Neuronal stem cell (in vitro differentiated cells): ENCODE data around the gene HOXD9.

Source experiments
- DNase-seq: peaks from one replicate; pipeline ENCODE4 v3.0.0-alpha.2; 2013; ENCODE audit warnings: low spot score
- H2AFZ ChIP-seq: one replicate; pipeline ENCODE4 v1.6.1; 2013; ENCODE audit warnings: mild to moderate bottlenecking, low read length, inconsistent platforms
- H2AK5ac ChIP-seq: 2 replicates; pipeline ENCODE4 v1.6.1; 2013; ENCODE audit warnings: low read depth, mild to moderate bottlenecking, inconsistent platforms, low read length, moderate library complexity, mixed read lengths
- H2BK120ac ChIP-seq: 2 replicates; pipeline ENCODE4 v1.6.1; 2013; ENCODE audit warnings: low read depth, mild to moderate bottlenecking, inconsistent platforms, low read length, moderate library complexity, mixed read lengths
- H2BK12ac ChIP-seq: one replicate; pipeline ENCODE4 v1.6.1; 2013; ENCODE audit warnings: low read length, inconsistent platforms
- H2BK15ac ChIP-seq: 2 replicates; pipeline ENCODE4 v1.6.1; 2013; ENCODE audit warnings: mild to moderate bottlenecking, low read length, inconsistent platforms, mixed read lengths
- H2BK5ac ChIP-seq: one replicate; pipeline ENCODE4 v1.6.1; 2013; ENCODE audit warnings: inconsistent platforms, mild to moderate bottlenecking, low read length, moderate library complexity
- H3K14ac ChIP-seq: one replicate; pipeline ENCODE4 v1.6.1; 2013; ENCODE audit warnings: low read length, inconsistent platforms
- H3K18ac ChIP-seq: 2 replicates; pipeline ENCODE4 v1.6.1; 2013; ENCODE audit warnings: low read length, inconsistent platforms
- H3K23ac ChIP-seq: 2 replicates; pipeline ENCODE4 v1.6.1; 2013; ENCODE audit warnings: low read depth, mild to moderate bottlenecking, mixed read lengths, low read length, inconsistent platforms; ENCODE audit not compliant: poor library complexity
- H3K27ac ChIP-seq: replicated peaks from 3 replicates; pipeline ENCODE4 v1.5.1; 2013; ENCODE audit warnings: low read length, inconsistent platforms
- H3K27me3 ChIP-seq, 3 experiments: 2 replicates each; pipeline ENCODE4 v1.6.1; 2013; ENCODE audit warnings: low read length in 3 of 3, mild to moderate bottlenecking in 2 of 3, inconsistent platforms in 1 of 3, low read depth in 1 of 3, mixed read lengths in 1 of 3, moderate library complexity in 1 of 3; ENCODE audit not compliant: control insufficient read depth in 3 of 3, insufficient read depth in 3 of 3
- H3K36me3 ChIP-seq, 2 donors: replicated peaks in 1 of 2; 2 replicates each; pipeline ENCODE4 v1.6.1; 2013; ENCODE audit warnings: low read length in 2 of 2; ENCODE audit not compliant: control insufficient read depth in 2 of 2, insufficient read depth in 2 of 2
- H3K4ac ChIP-seq: 2 replicates; pipeline ENCODE4 v1.6.1; 2013; ENCODE audit warnings: inconsistent platforms, mild to moderate bottlenecking, low read length, moderate library complexity
- H3K4me1 ChIP-seq, 2 donors: 1 replicate in 1 of 2; 2 replicates in 1 of 2; pipeline ENCODE4 v1.6.1; 2013; ENCODE audit warnings: low read length in 2 of 2, low read depth in 1 of 2; ENCODE audit not compliant: control insufficient read depth in 2 of 2, insufficient read depth in 1 of 2
- H3K4me2 ChIP-seq: one replicate; pipeline ENCODE4 v1.6.1; 2013; ENCODE audit warnings: mild to moderate bottlenecking, low read length, inconsistent platforms; ENCODE audit not compliant: insufficient read depth, poor library complexity, severe bottlenecking
- H3K4me3 ChIP-seq, 2 donors: 2 replicates each; pipeline ENCODE4 v1.5.1; 2013; ENCODE audit warnings: low read length in 2 of 2, mild to moderate bottlenecking in 2 of 2, inconsistent platforms in 1 of 2, moderate library complexity in 1 of 2
- H3K79me1 ChIP-seq: one replicate; pipeline ENCODE4 v1.6.1; 2013; ENCODE audit warnings: low read depth, mild to moderate bottlenecking, inconsistent platforms, low read length, moderate library complexity
- H3K9ac ChIP-seq: one replicate; pipeline ENCODE4 v1.6.1; 2013; ENCODE audit warnings: mild to moderate bottlenecking, low read depth, low read length, inconsistent platforms; ENCODE audit not compliant: poor library complexity
- H3K9me3 ChIP-seq, 2 donors: replicated peaks in 1 of 2; 2 replicates each; pipeline versions ENCODE3 to v1.6.1; 2013; ENCODE audit warnings: low read length in 2 of 2, mild to moderate bottlenecking in 2 of 2, inconsistent platforms in 1 of 2, low read depth in 1 of 2, mixed read lengths in 1 of 2, moderate library complexity in 1 of 2; ENCODE audit not compliant: control insufficient read depth in 2 of 2, insufficient read depth in 1 of 2
- H4K8ac ChIP-seq: one replicate; pipeline ENCODE4 v1.6.1; 2013; ENCODE audit warnings: low read depth, mild to moderate bottlenecking, inconsistent platforms, low read length, moderate library complexity
- H4K91ac ChIP-seq: one replicate; pipeline ENCODE4 v1.6.1; 2013; ENCODE audit warnings: low read length, low read depth, mild to moderate bottlenecking, inconsistent platforms; ENCODE audit not compliant: poor library complexity
- WGBS, 2 donors: extraction: QIAGEN DNeasy Blood & Tissue Kit; methylation state at CpG; one replicate each; pipeline ENCODE4 v1.1.7; 2013; ENCODE audit warnings: missing lambda C conversion rate in 2 of 2, mixed read lengths in 1 of 2; ENCODE audit not compliant: insufficient read length in 2 of 2, insufficient replicate concordance in 1 of 2; ENCODE audit errors: extremely low coverage in 2 of 2; 5-methylcytosine and 5-hydroxymethylcytosine counted together

HOXD9 gene

GRCh38 chr2:176105730-176106580 lies 16.6 kb upstream of the HOXD9 start:
- Histone ChIP-seq H4K8ac (no peak overlapping the region), H3K4me3 (peak overlapping the region in 1 of 2 donors; percentile 56), H3K4me1 (peaks cover 0 to 1% of the 10 kb centered on the region in 2 donors), H2BK15ac (no peak overlapping the region), H2BK5ac (no peak overlapping the region), H2BK12ac (no peak overlapping the region), H4K91ac (no peak overlapping the region), H2BK120ac (no peak overlapping the region), H3K27me3 (peaks cover 69 to 98% (median 97%) of the 10 kb centered on the region in 3 experiments), H3K9ac (no peak overlapping the region), H2AFZ (peak overlapping the region; percentile 66), H3K18ac (no peak overlapping the region), H3K14ac (no peak overlapping the region), H3K9me3 (peaks cover 5 to 7% of the 10 kb centered on the region in 2 donors), H3K4me2 (no peak overlapping the region), H2AK5ac (no peak overlapping the region), H3K36me3 (no peaks in the 10 kb centered on the region), H3K23ac (no peak overlapping the region), H3K79me1 (no peaks in the 10 kb centered on the region), H3K4ac (no peak overlapping the region), H3K27ac (no peak overlapping the region)
- WGBS, 2 donors = no CpG with 5 or more reads among the region's 25 CpGs
- no peak for DNase-seq

- H3K27ac ChIP-seq = no peak within 1 kb of the TSS
These were observed 15.7 kb upstream of the HOXD9 start, which contains the start of gene HOXD11 for GRCh38 chr2:176106581-176107539. HOXD11 (plus strand) TSS chr2:176107280; CDS start chr2:176107356, 76 bp downstream.

GRCh38 chr2:176107731-176108181 lies 14.8 kb upstream of the HOXD9 start:
- peaks cover 66 to 99% (median 98%) of the 10 kb centered on the region in 3 experiments for H3K27me3 ChIP-seq
- H4K8ac ChIP-seq = no peak overlapping the region
- H3K23ac ChIP-seq = no peak overlapping the region
- WGBS, 2 donors = no CpG with 5 or more reads among the region's 59 CpGs
- H3K4me3 ChIP-seq = no peak overlapping the region
- no peak overlapping the region for H2BK120ac ChIP-seq
- no peak overlapping the region for H3K27ac ChIP-seq
- H2AFZ ChIP-seq = no peak overlapping the region
- H3K36me3 ChIP-seq = no peaks in the 10 kb centered on the region
- H2BK5ac ChIP-seq = no peak overlapping the region
- no peak overlapping the region for H3K9ac ChIP-seq
- H3K4me1 ChIP-seq = peaks cover 0 to 1% of the 10 kb centered on the region in 2 donors
- H3K4me2 ChIP-seq = peak overlapping the region; percentile 25
- no peak overlapping the region for H2BK15ac ChIP-seq
- no peak overlapping the region for H2BK12ac ChIP-seq
- H3K79me1 ChIP-seq = no peaks in the 10 kb centered on the region
- H3K14ac ChIP-seq = no peak overlapping the region
- no peak overlapping the region for H3K18ac ChIP-seq
- no peak overlapping the region for H2AK5ac ChIP-seq
- no peak overlapping the region for H4K91ac ChIP-seq
- no peak for DNase-seq
- peaks cover 0 to 4% of the 10 kb centered on the region in 2 donors for H3K9me3 ChIP-seq
- no peak overlapping the region for H3K4ac ChIP-seq

More at GRCh38 chr2:176106581-176107539, 15.7 kb upstream of the HOXD9 start, which contains the start of gene HOXD11:
- Histone ChIP-seq H3K23ac (peak within 1 kb of the TSS; percentile 91), H2AFZ (peak within 1 kb of the TSS; percentile 66), H3K79me1 (no peaks in the 10 kb centered on the region), H3K4me3 (no peak within 1 kb of the TSS), H2BK15ac (no peak within 1 kb of the TSS), H3K4ac (no peak within 1 kb of the TSS), H2BK5ac (no peak within 1 kb of the TSS), H3K36me3 (no peaks in the 10 kb centered on the region), H3K4me2 (peak within 1 kb of the TSS; percentile 33), H2BK12ac (no peak within 1 kb of the TSS), H2BK120ac (no peak within 1 kb of the TSS), H3K18ac (no peak within 1 kb of the TSS), H3K4me1 (peaks cover 0 to 1% of the 10 kb centered on the region in 2 donors), H4K8ac (no peak within 1 kb of the TSS), H3K14ac (no peak within 1 kb of the TSS), H2AK5ac (no peak within 1 kb of the TSS), H4K91ac (no peak within 1 kb of the TSS), H3K9ac (no peak within 1 kb of the TSS), H3K27me3 (peaks cover 63 to 98% (median 97%) of the 10 kb centered on the region in 3 experiments), H3K9me3 (peaks cover 0 to 4% of the 10 kb centered on the region in 2 donors)
- DNase-seq = no peak
- no CpG with 5 or more reads among the region's 85 CpGs for WGBS, 2 donors
